Cortex of kidney (tissue), 1 donor: ENCODE results near the gene PRPF38B.
"Not testable (repeated sequence)": the region's sequence is repeated elsewhere in the genome, so short reads cannot be mapped to it uniquely, and the experiment has no call there.

Source experiments
- DNase-seq: peaks from one replicate; lab custom pipeline; 2025; lab: John Stamatoyannopoulos, UW

PRPF38B gene

DNA sequence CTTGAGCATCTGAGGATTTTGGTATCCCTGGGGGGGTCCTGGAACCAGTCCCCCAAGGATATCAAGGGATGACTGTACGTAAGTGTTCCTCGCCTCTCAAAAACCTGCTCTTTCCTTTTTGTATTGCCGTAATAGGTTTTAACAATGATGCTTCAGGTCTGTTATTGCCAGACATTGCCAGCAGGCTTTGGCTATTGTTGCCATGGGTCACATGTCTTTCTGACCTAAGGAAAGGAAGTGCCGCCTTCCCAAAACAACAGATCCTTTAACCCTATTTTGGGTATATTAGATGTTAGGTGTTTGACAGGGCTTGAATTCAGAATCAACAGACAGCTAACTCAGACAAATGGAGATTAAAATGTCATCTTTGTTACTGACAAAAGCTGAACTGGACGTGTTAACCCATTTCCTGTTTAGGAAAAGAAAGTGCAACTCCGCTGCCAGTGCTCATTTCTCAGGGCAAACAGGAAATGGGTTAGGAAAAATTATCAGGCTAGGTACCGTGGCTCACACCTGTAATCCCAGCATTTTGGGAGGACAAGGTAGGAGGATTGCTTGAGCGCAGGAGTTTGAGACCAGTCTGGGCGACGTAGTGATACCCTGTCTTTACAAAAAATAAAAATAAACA is 12.4 kb upstream of the PRPF38B start:
- no peak for DNase-seq

DNA sequence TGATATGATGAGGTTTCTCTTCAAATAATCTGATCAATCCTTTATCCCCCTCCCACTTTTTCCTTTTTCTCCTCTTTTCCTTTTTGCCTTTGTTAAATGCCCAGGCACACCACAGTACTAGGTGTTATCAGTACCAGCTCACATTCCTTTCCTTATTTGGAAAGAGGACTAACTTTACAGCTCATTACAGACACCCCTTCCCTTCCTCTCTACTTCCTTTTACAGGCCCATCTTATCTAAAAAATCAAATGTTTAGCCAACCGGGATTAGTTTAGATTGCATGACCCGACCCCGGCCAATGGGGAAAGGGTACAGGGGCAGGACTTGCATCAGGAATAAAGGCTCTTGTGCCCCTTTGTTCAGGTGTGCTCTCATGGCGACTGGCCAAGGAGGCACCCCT is 10.4 kb upstream of the PRPF38B start:
- not testable (repeated sequence) for DNase-seq

DNA sequence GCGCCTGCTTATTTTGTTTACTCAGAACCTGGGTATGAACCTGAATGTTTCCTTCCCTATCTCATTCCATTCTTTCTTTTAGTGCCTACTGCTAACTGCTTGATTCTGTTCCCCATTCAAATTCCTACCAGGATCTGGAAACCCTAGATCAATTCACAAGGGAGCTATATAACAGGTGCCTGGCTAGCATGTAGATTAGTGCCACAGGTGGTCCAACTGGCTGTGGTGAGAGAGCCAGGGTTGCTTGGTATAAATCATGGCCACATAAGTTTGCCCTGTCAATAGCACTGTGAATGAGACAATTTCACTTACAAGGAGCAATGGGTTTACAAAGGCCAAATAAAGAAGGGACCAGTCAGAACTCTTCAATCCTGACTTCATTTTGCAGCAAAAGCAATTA is 6.6 kb upstream of the PRPF38B start:
- DNase-seq: no peak

DNA sequence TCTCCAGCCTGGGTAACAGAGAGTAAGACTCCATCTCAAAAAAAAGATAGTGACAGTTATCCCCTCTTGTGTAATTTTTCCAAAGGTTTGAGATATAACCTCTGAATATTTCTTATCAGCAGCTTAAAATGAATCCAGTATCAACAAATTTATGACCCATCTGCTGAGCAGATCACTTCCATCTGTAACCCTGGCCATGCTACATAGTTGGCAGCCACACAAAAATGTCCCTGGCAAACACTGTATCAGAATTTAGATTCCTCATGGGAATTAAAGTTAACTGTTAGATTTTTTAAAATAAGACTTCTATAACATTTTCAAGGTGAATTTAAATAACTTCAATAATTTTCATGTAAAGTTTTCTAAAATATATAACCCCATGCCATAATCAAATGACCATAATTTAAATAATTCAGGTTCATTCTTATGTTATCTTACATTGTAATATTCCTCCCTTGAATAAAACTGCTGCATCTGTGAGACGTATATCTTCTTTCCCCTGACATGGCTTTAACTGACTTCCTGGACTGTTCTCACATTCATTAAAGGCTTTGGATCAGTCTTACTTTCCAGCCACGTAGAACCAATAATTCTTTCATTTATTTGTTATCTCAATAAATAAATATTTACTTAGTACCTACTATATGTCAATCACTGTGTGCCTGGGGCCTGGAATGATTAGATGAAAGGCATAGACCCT is 5.3 kb upstream of the PRPF38B start:
- DNase-seq: no peak

DNA sequence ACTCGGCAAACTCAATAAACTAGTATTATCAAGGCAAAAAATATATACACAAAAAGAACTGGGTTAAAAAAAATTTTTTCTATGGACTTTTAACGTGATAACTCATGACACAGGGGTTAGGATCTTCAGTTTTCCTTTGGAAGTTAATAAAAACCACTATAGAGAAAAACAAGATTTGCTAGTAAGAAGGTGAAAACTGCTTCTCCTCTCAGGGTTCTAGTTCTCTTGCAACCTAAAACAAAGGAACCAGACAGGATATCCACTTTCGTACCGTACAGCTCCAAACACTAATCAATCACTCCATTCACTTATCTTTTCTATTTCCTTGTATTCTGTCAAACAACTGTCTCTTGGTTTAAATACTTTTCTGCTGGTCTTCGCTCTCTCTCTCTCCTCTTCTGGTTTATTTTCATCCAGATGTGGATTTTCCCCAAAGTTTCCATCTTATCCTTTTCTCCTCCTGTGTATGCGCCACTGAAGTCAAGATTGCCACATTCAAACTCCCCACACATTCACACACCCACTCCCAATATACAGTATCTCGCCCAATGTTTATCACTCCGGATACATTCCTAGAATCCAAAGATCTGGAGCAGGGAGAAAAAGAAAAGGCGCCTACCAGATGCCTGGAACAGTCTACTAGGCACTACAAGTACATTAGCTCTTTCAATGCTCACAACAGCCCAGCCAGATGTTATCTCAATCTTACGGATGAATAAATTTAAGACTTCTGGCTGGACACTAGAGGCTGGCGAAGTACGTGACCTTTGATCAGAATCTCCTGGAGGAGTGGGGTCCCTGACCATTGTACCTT is 775 bp upstream of the PRPF38B start:
- no peak for DNase-seq

DNA sequence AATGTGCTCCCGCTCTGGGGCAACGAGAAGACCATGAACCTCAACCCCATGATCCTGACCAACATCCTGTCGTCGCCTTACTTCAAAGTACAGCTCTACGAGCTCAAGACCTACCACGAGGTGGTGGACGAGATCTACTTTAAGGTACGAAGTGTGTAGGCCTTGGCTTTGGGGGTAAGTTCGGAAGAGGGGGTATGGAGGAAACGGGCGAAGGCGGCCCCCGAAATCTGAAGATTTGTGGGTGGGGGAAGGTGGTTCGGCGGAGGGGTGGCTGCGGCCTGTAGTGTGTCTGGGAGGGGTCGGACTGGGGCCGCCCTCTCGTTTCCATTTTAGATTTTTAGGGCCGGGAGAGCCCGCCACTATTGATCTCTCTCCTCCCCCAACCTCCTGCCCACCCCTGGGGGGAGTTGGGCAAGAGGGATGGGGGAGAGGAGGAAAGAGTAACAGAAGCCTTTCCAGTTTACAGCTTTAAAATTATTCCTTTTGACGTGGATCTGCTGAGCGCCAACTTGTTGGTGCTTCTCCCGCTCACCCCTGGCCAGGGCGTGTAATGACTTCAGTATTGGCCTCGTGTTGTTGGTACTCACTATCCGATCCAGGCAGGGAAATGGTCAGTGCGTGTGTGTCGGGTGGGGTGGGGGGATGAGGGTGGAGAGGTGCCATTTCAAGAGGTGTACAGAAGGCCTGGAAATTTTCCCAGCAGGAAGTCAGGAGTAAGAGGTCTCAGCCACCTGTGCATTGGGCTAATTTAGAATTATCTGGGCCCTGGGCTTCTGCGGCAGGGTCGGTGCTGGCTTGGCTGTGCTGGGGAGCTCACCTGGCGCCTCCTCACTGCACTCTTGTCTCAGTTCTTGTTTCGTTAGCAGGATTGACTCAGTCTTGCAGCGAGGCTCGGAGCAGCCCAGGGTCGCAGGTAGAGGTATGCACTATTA is 880 bp downstream of the PRPF38B start:
- no peak for DNase-seq

DNA sequence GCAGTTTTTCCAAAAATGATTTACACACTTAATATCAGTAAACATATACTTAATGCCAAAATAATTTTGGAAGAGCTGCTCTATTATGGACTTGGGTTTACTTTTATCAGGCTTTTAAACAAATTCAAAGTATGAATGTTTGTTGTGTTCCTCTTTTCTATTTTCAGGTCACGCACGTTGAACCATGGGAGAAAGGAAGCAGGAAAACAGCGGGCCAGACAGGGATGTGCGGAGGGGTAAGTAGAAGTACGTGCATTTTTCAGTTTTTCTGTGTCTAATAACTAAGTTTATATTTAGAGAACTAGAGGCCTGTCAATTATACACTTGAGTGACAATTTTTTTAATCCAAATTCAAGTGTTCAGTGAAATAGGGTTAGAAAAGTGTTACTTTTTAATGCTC is 3.4 kb downstream of the PRPF38B start:
- DNase-seq: no peak

DNA sequence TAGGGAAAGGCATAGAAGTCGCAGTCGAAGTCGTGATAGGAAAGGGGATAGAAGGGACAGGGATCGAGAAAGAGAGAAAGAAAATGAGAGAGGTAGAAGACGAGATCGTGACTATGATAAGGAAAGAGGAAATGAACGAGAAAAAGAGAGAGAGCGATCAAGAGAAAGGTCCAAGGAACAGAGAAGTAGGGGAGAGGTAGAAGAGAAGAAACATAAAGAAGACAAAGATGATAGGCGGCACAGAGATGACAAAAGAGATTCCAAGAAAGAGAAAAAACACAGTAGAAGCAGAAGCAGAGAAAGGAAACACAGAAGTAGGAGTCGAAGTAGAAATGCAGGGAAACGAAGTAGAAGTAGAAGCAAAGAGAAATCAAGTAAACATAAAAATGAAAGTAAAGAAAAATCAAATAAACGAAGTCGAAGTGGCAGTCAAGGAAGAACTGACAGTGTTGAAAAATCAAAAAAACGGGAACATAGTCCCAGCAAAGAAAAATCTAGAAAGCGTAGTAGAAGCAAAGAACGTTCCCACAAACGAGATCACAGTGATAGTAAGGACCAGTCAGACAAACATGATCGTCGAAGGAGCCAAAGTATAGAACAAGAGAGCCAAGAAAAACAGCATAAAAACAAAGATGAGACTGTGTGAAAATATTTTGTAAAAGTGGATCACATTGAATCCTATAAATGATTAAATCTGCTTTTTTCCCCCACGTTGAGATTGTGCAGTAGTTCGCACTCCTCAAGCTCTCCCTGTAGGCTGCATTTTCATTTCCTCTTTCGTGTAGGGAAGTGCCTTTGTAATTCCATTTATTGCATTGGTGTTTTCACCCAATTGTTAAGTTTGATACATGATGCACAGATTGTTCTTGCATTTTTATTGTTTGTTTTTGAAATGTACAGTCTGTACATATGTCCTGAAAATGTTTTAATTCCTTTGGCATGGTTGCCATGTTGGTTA is 7.5 kb downstream of the PRPF38B start:
- DNase-seq: no peak

DNA sequence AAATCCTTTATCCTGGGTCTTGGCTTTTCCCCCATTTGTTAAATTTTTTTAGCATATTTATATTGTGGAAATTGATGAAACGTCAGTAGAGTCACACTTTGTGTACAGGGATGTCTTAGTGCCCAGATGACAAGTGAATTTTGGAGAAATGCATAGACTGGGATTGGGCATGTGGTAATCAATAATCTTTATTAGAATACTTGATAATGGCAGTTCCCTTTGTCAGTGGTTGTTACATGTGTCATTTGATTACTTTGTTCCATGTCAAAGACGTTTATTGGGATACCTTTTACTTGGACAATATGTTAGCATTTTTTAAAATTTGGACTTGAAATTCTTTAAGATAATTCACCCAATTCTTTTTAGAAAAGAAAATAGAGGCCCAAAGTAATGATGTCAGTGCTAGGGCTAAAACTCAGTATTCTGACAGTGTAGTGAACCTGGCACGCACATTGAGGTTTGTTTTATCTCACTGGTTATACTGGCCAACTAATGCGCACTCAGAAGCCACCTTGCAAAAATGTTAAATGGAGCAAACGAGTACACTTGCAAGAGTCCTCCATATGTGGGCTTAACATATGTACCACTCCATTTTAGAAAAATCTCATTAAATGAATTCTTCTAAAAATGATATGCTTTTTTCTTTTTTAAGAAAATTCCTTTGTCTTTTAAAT is 9.2 kb downstream of the PRPF38B start:
- DNase-seq: no peak

DNA sequence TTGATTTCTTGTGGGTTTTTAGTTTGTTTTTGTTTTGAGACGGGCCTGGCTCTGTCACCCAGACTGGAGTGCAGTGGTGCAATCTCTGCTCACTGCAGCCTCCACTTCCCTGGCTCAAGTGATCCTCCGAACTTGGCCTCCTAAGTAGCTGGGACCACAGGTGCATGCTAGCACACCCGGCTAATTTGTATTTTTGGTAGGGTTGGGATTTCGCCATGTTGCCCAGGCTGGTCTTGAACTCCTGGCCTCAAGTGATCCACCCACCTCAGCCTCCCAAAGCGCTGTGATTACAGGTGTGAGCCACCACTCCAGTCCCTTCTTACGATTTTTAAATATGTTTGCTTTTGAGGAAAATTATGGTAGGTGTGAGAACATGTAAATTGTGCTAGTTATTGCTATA is 10.0 kb downstream of the PRPF38B start:
- DNase-seq: not testable (repeated sequence)

DNA sequence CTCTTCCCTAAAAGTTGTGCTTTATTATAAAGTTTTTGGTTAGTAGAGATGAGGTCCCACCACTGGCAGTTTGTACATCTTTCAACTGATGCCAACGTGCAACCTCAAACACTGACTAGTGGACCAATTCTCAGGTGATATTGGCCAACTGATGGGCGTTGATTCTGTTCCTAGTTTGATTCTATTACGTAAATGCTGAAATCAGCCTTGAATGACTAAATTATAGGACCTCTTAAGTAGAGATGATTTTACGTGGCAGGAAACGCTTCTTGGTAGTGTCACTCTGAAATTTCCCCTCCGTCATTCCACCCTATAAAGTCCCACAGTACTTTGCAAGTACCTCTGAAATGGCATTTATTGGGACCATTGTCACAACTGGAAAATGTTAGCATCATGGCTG is 11.8 kb downstream of the PRPF38B start:
- no peak for DNase-seq

DNA sequence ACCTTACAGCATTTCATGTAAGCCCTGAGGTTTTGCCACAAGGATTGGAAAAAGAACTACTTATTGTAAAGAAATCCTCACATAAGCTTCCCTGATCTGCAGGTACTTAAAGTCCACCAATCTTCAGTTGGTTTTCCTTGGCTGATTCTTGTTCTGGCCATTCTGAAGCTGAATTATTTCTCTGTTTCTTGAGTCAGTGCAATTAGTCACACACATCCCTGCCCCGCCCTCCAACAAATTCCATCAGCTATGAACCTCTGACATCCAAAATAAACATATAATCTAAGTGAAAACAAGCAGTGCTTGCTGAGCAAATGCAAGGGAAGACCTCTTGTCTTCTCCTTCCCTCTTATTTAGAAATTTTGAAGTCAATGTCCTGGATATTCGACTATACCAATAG is 12.4 kb downstream of the PRPF38B start:
- no peak for DNase-seq

DNA sequence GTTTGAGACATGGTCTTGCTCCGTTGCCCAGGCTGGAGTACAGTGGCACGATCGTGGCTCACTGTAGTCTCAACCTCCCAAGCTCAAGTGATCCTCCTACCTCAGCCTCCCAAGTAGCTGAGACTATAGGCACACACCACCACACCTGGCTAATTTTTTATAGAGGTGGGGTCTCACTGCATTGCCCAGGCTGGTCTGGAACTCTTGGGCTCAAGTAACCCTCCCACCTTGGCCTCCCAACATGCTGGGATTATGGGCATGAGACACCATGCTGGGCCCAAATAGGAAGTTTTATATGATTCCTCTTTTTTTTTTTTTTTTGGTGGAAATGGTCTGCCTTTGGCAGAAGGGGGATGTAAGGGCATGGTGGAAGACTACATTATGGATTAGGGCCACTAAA is 14.5 kb downstream of the PRPF38B start:
- no peak for DNase-seq

DNA sequence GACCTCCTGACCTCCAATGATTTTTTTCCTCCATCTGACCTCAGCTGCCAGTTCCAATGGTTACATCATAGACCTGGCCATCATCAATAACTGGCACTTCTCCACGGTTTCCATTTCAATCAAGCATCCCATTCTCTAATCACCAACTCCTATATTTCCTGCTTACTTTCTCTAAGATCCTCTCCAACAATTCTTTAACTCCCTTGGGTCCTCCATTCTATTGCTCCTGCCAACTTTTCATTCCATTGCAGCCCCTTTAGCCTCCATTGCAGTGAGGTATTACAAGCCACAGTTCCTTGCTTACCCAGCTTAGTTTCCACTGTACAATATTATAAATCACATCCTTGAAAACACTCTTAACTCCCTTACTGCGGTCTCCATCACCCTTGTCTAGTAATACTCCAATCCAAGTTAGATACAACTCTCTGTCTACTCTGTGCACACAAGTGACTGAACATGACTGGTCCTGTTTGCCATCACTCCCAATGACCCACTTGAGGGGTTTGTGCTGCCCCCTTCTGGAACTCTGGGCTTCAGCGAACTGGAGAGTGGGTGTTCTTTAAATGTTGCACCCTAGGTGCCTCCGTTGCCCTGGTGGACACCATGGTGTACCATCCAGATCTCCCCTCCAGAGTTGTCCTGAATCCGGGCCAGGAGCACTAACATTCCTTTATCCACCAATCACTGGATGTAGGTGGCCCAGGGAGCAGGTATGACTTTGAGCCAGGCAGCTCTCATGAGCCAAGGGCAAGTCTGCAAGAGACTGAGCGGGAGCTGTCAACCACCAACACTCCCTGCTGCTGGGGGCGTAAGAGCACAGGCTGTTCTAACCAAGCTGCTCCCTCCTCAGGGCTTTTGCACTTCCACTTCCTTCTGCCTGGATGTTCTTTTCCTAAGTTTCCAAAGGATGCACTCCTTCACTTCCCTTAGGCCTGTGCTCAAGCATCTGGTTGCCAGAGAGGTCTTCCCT is 16.9 kb downstream of the PRPF38B start:
- no peak for DNase-seq

DNA sequence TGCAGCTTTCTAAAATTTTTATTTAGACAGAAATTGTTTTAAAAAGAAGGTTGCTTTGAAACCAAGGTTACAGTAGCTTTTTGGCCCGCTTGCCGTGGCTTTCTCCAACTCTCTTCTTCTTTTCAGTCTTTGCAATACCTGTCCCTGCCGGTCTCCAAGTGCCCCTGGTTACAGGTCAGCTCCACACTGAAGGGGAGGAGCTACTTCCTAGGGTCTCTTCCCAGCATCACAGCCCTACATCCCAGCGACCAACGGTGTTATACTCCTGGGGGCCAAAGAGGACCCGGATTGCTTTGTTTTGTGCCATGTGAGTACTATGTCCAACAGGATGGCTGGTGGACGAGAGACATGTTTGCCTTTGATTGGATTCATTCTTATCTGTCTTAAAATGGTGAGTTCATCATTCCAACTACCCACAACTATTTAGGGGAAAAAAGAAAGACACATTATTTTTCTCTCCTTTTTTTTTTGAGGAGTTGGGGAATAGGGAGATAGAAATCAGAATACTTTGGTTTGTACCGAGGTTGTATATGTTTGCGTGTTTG is 20.6 kb downstream of the PRPF38B start, which contains the start of gene FNDC7:
FNDC7 (plus strand) TSS at position 303 of the 545 bp plus-strand sequence; CDS start at position 329, 26 bp downstream.
- DNase-seq: no peak

DNA sequence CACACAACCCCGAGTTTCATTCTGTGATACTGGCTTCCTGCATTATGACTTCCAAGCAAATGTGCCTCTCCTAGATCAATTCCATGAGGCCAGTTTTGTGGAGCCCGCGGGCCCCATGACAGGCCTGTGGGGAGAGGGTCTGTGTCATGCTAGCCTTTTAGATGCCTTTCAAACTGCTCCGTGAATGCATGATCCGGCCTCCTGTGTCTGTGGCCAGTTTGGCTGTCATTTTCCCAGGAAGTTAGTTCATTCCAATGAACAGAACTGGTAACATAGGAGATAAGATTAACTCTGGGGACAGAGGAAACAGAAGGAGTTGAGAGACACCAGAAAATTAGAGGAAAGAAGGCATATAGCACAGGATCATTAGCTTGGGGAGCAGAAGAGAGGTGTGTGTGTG is 23.8 kb downstream of the PRPF38B start:
- DNase-seq: no peak

DNA sequence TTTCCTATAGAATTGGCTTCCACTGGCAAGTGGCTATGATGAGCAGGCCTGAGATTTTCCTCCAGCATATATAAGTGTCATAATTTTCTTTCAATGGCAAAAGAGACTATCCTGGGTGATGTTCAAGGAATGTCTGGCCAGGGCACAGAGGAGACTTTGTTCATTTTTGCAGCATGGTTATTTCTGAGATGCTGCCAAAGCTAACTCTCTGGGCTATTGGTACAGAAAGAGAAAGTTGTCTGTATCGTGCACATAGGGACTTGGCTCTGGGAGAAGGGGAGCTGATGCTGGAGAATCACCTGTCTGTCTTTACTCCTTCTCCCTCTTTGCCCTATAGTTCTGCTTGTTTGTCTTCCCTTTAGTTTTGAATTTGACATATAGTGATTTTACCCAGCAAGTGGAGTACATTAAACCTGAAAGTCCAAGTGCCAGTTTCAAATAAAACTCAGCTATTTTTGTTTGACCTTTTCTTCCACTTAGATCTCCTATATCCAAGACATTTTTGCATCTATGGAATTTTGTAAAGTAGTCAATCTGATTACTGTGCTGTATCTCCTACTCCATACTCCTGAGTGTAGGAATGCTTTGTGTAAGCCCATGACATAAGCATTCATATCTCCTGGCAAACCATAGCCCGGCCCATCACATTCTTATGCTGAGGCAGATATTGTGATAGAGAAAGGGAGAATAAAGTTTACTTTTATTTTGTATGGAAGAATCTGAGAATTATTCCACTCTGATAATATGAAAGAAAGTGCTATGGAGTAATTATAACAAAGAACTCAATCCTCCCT is 24.5 kb downstream of the PRPF38B start:
- no peak for DNase-seq
